SW480 (cell line): ENCODE data around the gene GPRC5B.

ENCODE experiments used
- DNase-seq: peaks from one replicate; pipeline ENCODE4 v3.0.0-alpha.2; 2016; ENCODE audit warnings: low spot score

Gene GPRC5B

GRCh38 chr16:19872179-19872863 lies 12.3 kb downstream of the GPRC5B start:
- DNase-seq = no peak

GRCh38 chr16:19871721-19872120 lies 12.9 kb downstream of the GPRC5B start:
- no peak for DNase-seq

- DNase-seq = no peak
These were observed 16.2 kb downstream of the GPRC5B start for GRCh38 chr16:19868421-19868820.

GRCh38 chr16:19864566-19864965 lies 20.1 kb downstream of the GPRC5B start:
- DNase-seq = no peak

GRCh38 chr16:19863990-19864389 lies 20.7 kb downstream of the GPRC5B start:
- DNase-seq = no peak

GRCh38 chr16:19861811-19862327 lies 22.8 kb downstream of the GPRC5B start:
- DNase-seq = no peak

GRCh38 chr16:19861133-19861532 lies 23.5 kb downstream of the GPRC5B start:
- no peak for DNase-seq

- no peak for DNase-seq
These were observed 24.2 kb downstream of the GPRC5B start for GRCh38 chr16:19860166-19861041.

GRCh38 chr16:19859603-19860002 lies 25.0 kb downstream of the GPRC5B start:
- no peak for DNase-seq

GRCh38 chr16:19859166-19859565 lies 25.5 kb downstream of the GPRC5B start:
- DNase-seq = no peak

- no peak for DNase-seq
These were observed 26.2 kb downstream of the GPRC5B start for GRCh38 chr16:19858340-19859018.

GRCh38 chr16:19857593-19858339 lies 26.9 kb downstream of the GPRC5B start:
- no peak for DNase-seq

- DNase-seq = no peak
These were observed 28.5 kb downstream of the GPRC5B start for GRCh38 chr16:19856120-19856519.

- no peak for DNase-seq
These were observed 30.1 kb downstream of the GPRC5B start for GRCh38 chr16:19854543-19854876.

- no peak for DNase-seq
These were observed 30.7 kb downstream of the GPRC5B start for GRCh38 chr16:19853742-19854542.

- no peak for DNase-seq
These were observed 31.4 kb downstream of the GPRC5B start for GRCh38 chr16:19853132-19853741.

GRCh38 chr16:19851476-19851875 lies 33.2 kb downstream of the GPRC5B start:
- DNase-seq = no peak

- DNase-seq = no peak
These were observed 34.4 kb downstream of the GPRC5B start for GRCh38 chr16:19850131-19850817.

GRCh38 chr16:19848756-19849155 lies 35.9 kb downstream of the GPRC5B start:
- no peak for DNase-seq

- DNase-seq = no peak
These were observed 38.2 kb downstream of the GPRC5B start for GRCh38 chr16:19846436-19846835.
